Measurements from ENCODE around the gene RAPGEF2.
"Not testable (repeated sequence)": the region's sequence is repeated elsewhere in the genome, so short reads cannot be mapped to it uniquely, and the experiment has no call there.

The RAPGEF2 gene

GRCh38 chr4:159161436-159161835, 58.6 kb downstream of the RAPGEF2 start:
- DNase-seq (ENCODE audit: low read depth), result not testable (repeated sequence)

GRCh38 chr4:159162576-159162975, 59.7 kb downstream of the RAPGEF2 start:
- DNase-seq (ENCODE audit: low read depth), result no peak

GRCh38 chr4:159163521-159163920, 60.6 kb downstream of the RAPGEF2 start:
- no peak for DNase-seq (ENCODE audit: low read depth)

GRCh38 chr4:159169404-159170302, 66.8 kb downstream of the RAPGEF2 start:
- DNase-seq (ENCODE audit: low read depth), result no peak

GRCh38 chr4:159171287-159171686, 68.4 kb downstream of the RAPGEF2 start:
- DNase-seq (ENCODE audit: low read depth), result no peak

DNA sequence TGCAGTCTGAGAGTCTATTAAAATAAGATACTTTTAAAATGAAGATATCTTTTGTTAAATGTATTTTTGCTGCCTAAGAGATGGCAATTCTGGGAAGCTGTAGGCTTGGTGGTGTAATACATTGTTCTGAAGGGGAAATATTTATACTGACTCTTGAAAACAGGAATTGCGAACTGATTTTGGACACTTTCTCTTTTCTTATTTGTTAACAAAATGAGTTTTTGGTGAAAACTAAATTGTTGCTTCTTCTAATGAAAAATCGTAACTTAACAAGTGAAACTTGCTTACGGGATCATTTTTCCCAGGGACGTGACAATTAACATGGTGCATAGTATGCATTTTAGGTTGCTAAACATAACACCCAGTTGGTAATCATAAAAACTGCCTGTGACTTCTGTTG, 71.0 kb downstream of the RAPGEF2 start:
- no peak for DNase-seq (ENCODE audit: low read depth)

GRCh38 chr4:159174645-159175084, 71.8 kb downstream of the RAPGEF2 start:
- DNase-seq (ENCODE audit: low read depth), result no peak

DNA sequence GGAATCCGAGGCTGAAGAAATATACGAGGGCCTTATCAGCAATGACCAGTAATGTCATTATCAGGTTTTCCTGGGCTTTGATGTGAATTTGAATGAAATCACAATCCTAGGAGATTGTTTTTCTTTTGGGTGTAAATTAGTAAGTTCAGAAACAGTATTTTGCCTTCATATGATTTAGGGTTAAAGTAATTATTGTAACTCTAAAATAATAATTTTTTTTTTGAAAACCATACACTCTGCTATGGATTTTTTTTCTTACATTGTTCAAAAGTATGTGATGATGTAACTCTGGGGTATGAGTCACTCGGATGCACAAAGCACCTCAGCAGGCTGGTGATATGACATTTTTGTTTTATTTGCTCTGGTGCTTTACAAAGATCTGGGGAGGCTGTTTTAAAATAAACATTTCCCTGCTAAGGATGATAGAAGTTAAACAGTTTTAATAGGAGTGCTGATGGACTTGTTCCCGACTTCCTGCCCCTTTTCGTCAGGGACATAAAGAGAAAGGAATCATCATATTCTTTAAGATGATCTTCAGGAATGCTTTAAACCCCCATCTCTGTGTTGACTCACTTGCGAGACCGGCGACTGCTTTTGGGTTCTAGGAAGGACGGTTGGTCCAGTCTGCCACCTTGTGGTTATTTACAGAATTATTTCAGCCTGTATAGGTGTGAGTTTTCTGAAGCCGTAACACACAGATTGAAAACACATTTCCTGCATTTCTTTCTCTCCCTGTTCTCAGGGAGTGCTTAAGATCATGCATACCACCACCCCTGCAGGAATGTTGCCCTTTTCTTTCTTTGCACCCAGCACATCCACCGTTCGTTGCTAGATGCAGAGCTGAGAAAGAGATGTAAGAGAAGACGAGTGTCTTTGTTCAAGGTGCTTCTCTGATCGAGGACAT, 72.5 kb downstream of the RAPGEF2 start:
- peak; percentile 7 for DNase-seq (ENCODE audit: low read depth)

DNA sequence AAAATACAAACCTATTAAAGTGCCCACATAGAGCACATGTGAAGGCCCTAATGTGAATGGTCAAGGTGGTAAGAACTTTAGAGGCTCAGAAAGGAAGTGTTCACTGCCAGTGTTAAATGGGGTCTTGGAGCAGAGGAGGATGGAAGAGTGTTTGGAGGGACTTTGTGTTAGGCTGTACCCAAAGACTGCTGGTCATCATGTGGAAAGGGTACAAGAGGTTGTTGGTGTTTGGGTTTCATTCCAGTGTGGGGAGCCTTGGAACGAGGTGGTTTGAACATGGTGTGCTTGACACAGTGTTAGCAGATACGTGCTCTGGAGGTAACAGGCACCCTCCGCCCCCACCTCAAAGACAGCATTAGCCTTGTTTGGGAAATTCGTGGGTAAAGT, 73.1 kb downstream of the RAPGEF2 start:
- no peak for DNase-seq (ENCODE audit: low read depth)

GRCh38 chr4:159177265-159178150, 74.6 kb downstream of the RAPGEF2 start:
- no peak for DNase-seq (ENCODE audit: low read depth)

DNA sequence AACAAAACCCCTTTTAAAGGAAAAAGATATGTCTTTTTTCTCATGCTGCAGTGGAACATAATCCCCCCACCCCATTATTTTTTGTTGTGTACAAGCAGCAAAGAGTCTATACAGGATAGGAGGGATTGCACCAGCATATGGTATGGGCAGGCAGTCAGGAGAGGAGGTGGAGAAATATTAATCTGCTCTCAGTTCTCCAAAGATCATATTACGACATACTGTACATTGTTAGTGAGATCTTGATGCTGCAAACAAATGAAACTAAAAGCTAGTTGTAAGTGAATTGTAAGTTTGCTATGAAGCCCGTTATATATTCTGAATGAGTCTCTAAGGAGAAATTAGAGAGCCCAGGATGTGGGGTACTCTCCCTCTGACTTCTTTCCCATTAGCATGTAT, 75.3 kb downstream of the RAPGEF2 start:
- DNase-seq (ENCODE audit: low read depth), result no peak

GRCh38 chr4:159178979-159179969, 76.4 kb downstream of the RAPGEF2 start:
- no peak for DNase-seq (ENCODE audit: low read depth)

- DNase-seq (ENCODE audit: low read depth), result not testable (repeated sequence)
Measured at GRCh38 chr4:159183885-159184605, 81.2 kb downstream of the RAPGEF2 start.

DNA sequence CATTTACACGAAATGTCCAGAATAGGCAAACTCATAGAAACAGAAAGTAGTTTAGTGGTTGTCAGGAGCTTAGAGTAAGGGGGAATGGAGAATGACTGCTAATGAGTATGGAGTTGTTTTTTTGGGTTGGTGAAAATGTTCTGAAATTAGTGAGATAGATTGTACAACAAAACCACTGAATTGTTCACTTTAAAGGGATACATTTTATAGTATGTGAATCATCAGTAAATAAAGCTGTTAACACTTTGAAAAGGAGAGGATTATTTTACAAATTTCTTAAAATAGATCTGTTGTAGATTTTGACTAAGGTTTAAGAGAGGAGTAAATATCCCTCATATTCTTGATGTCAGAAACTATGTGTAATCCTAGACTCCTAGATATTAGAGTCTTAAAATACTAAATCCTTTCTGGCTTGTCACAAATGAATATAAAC, 82.7 kb downstream of the RAPGEF2 start:
- no peak for DNase-seq (ENCODE audit: low read depth)

DNA sequence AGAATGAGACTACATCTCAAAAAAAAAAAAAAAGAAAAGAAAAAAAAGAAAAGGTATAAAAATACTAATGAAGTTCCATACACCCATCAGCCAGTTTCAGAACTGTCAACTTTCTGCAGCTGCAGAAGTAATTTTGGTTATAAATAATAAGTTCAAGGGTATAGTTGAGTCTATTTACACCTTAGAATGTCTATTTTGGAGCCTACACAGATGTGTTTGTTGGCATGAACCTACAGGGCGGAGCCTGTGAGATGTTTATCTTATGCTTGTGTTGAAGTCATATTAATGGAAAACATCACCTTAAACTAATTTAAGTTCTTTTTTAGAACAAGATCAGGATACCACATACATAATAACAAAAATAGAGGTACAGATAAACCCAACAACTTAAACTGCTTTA, 85.8 kb downstream of the RAPGEF2 start:
- DNase-seq (ENCODE audit: low read depth), result no peak

DNA sequence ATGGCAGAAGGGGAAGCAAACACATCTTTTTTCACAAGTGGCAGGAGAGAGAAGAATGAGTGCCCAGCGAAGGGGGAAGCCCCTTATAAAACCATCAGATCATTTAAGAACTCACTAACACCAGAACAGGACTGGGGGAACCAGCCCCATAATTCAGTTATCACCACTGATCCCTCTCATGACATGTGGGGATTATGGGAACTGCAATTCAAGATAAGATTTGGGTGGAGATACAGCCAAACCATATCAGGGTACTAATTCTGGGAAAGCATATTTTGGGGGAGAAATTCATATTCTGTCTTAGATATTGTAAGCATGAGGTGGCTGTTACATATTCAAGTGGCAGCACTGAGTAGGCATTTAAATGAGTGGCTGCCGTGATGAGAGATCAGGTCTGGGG, 87.8 kb downstream of the RAPGEF2 start:
- no peak for DNase-seq (ENCODE audit: low read depth)

DNA sequence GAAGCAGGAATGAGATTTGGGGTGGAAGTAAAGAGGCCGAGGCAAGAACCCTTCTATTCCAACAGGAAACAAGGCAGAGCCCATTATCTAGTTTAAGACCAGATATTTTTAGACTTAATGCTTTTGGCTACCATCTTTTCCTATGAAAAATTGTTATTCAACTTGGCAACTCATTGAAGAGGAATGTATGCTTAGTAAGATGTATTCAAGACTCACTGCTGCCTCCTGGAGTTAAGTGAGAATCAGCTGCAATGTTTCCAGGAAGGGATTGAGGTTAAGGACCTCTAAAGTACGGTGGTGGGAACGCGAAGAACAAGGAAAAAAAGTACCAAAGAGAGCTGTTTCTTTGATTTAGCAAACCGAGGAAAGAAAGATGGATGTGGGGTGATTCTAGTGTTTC, 89.1 kb downstream of the RAPGEF2 start:
- DNase-seq (ENCODE audit: low read depth), result no peak

- DNase-seq (ENCODE audit: low read depth), result no peak
Measured at GRCh38 chr4:159193046-159193620, 90.3 kb downstream of the RAPGEF2 start.

DNA sequence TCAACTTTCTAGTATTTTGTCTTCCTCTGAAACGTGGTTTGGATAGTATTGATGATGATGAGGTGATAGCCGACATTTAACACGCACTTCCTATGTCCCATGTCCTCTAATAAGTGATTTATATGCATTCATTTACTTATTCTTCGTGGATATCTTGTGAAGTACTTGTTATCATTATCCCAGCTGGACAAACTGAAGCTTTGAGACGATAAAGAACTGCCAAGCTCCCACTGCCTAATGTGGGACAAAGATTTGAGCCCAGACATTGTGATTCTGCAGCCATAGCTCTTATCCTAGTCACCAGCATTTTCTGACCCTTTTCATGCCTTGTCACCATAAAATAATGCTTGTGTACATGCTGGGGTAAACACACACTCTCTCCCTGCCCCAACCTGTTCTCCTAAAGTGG, 92.5 kb downstream of the RAPGEF2 start:
- DNase-seq (ENCODE audit: low read depth), result no peak

All from T-helper 22 cell (primary cell).